CD8-positive, alpha-beta memory T cell (primary cell): ENCODE results near the gene PFN1. TPM values are rescaled to one million over a fixed set of nuclear protein-coding genes. Genes with fewer than 3 reads are reported as not detected.

ENCODE experiments used
- CTCF ChIA-PET: fragments of 350-600 bp; sonication (Branson Sonifier 250); formaldehyde crosslinking; loops from one replicate; lab custom pipeline; 2021; ENCODE audit warnings: antibody characterized with exemption; lab: Charles Lee
- POLR2A ChIA-PET: fragments of 350-600 bp; sonication (Branson Sonifier 250); formaldehyde crosslinking; loops from one replicate; lab custom pipeline; 2021; ENCODE audit warnings: antibody characterized with exemption; lab: Charles Lee
- DNase-seq, 5 donors: peaks; one replicate each; pipeline versions ENCODE4 v3.0.0 to v3.0.0-alpha.2; 2020 to 2022; ENCODE audit warnings: mixed read lengths in 1 of 5
- H3K27ac ChIP-seq: one replicate; pipeline ENCODE4 v1.7.0; 2013; ENCODE audit warnings: low read depth, mild to moderate bottlenecking, low read length, moderate library complexity
- H3K27me3 ChIP-seq: 2 replicates; pipeline ENCODE4 v1.7.0; 2013; ENCODE audit warnings: low read length, mild to moderate bottlenecking; ENCODE audit not compliant: insufficient read depth, poor library complexity, severe bottlenecking
- H3K36me3 ChIP-seq: 2 replicates; pipeline ENCODE4 v1.7.0; 2013; ENCODE audit warnings: mild to moderate bottlenecking, low read length, moderate library complexity; ENCODE audit not compliant: insufficient read depth
- H3K4me1 ChIP-seq: 2 replicates; pipeline ENCODE4 v1.7.0; 2013; ENCODE audit warnings: mild to moderate bottlenecking, low read length, moderate library complexity; ENCODE audit not compliant: insufficient read depth
- H3K4me3 ChIP-seq: 2 replicates; pipeline ENCODE4 v1.7.0; 2013; ENCODE audit warnings: mild to moderate bottlenecking, low read length
- H3K9me3 ChIP-seq: 2 replicates; pipeline ENCODE4 v1.7.0; 2013; ENCODE audit warnings: mild to moderate bottlenecking, low read length
- H3K27ac Mint-ChIP-seq, 8 donors: one replicate each; pipeline ENCODE4 v1.8.0; 2020 to 2021; ENCODE audit warnings: mixed read lengths in 8 of 8, mild to moderate bottlenecking in 6 of 8, inconsistent platforms in 3 of 8, moderate library complexity in 3 of 8
- H3K27me3 Mint-ChIP-seq, 2 donors: one replicate each; pipeline ENCODE4 v1.8.0; 2020 to 2021; ENCODE audit warnings: mixed read lengths in 2 of 2, mild to moderate bottlenecking in 1 of 2, moderate library complexity in 1 of 2
- H3K36me3 Mint-ChIP-seq, 3 donors: one replicate each; pipeline ENCODE4 v1.8.0; 2020 to 2021; ENCODE audit warnings: mixed read lengths in 3 of 3, inconsistent platforms in 1 of 3, mild to moderate bottlenecking in 1 of 3
- H3K4me1 Mint-ChIP-seq, 3 donors: one replicate each; pipeline ENCODE4 v1.8.0; 2020 to 2021; ENCODE audit warnings: mixed read lengths in 3 of 3, inconsistent platforms in 1 of 3, mild to moderate bottlenecking in 1 of 3
- H3K4me3 Mint-ChIP-seq, 7 donors: one replicate each; pipeline ENCODE4 v1.8.0; 2020 to 2021; ENCODE audit warnings: mixed read lengths in 7 of 7, mild to moderate bottlenecking in 6 of 7, moderate library complexity in 4 of 7, inconsistent platforms in 2 of 7
- H3K9me3 Mint-ChIP-seq, 5 donors: one replicate each; pipeline ENCODE4 v1.8.0; 2020 to 2022; ENCODE audit warnings: mixed read lengths in 5 of 5, mild to moderate bottlenecking in 3 of 5, moderate library complexity in 2 of 5, inconsistent platforms in 1 of 5
- polyA plus RNA-seq: library from polyadenylated mRNA; unstranded; fragments of 300-500 nt; fragmentation: Illumina TruSeq; gene quantifications from one replicate; pipeline ENCODE4 v1.2.3, GENCODE V29; 2021
- total RNA-seq, 2 experiments: library from RNA; stranded (reverse); gene quantifications; one replicate each; pipeline ENCODE4 v1.2.3, GENCODE V29; 2021

The PFN1 gene
- total RNA-seq, result 1,000 to 10,000 TPM; 1,826 to 1,841 TPM
- 2,601 TPM for polyA plus RNA-seq

GRCh38 chr17:4948166-4948930 is at the start of gene PFN1:
PFN1 (minus strand) TSS chr17:4948530; CDS start chr17:4948394, 136 bp downstream.
- Histone ChIP-seq H3K4me3 (peak within 1 kb of the TSS; percentile 97), H3K4me1 (peaks cover 42% of the 10 kb centered on the region), H3K9me3 (no peaks in the 10 kb centered on the region), H3K27me3 (no peaks in the 10 kb centered on the region), H3K36me3 (peaks cover 23% of the 10 kb centered on the region), H3K27ac (peak within 1 kb of the TSS; percentile 90)
- Mint-ChIP-seq H3K27me3 (peaks cover 0 to 5% of the 10 kb centered on the region in 2 donors), H3K27ac (peak within 1 kb of the TSS; percentile 92 to 100 (median 97)), H3K36me3 (peaks cover 7 to 40% (median 19%) of the 10 kb centered on the region in 3 donors), H3K4me1 (peaks cover 41 to 54% (median 52%) of the 10 kb centered on the region in 3 donors), H3K9me3 (no peaks in the 10 kb centered on the region), H3K4me3 (peak within 1 kb of the TSS; percentile 94 to 100 (median 97))
- ChIA-PET POLR2A (interaction anchor here (0.6 to 11.7 kb wide), 14 partner anchors 9 to 805 kb away, joined by 3 to 187 read pairs (median 3); partner anchors contain the start of genes C17orf107, CAMTA2, CHRNE and INCA1), CTCF (interaction anchor here (1.0 to 4.8 kb wide), 4 partner anchors 8 to 39 kb away, joined by 4 to 30 read pairs (median 6); partner anchors contain the start of genes RNF167, SLC25A11 and SPAG7)
- peak; percentile 84 to 94 (median 87) for DNase-seq

DNA sequence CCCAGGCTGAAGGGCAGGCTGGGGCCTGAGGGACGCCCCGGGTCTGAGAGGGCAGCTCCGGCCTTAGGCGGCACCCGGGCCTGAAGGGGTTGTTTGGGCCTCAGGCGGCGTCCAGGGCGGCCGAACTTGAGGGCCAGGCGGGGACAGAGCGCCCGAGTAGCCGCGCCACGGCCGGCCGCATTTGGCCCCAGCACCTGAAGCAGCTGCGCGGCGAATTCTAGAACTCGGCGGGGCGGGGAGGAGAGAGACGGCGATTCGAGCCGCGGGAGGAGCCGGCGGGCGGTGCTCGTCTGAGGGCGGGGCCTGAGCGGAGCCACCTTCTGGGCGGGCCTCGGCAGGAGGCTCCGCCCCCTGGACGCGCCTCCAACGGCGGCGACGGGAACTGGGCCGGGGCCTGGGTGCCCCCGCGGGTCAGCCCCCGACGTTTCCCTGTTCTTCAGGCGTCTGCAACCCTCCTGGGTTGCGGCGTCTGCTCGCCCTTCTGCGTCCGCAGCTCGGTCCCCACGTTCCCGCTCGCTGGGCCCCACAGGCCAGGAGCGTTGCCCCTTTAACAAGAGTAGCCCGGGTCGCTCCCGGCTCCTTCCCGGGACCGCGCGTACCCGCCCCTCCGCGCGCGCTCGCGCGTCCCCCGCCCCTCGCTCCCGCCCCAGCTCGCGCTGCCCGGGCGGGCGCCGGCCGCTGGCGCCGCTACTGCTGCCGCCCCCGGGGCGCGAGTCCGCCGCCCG is 49.1 kb upstream of the PFN1 start, which contains the start of the genes INCA1 and KIF1C:
Gene INCA1 (minus strand): TSS at position 221 of the 725 bp plus-strand sequence. CDS start 3,085 bp downstream, outside the sequence.
Gene KIF1C (plus strand): TSS at position 649 of the 725 bp plus-strand sequence. CDS start 2,297 bp downstream, outside the sequence.
- Histone ChIP-seq H3K4me1 (peaks cover 21% of the 10 kb centered on the region), H3K27ac (peak within 1 kb of the TSS; percentile 51), H3K4me3 (peak within 1 kb of the TSS; percentile 61), H3K36me3 (peaks cover 4% of the 10 kb centered on the region), H3K9me3 (no peaks in the 10 kb centered on the region), H3K27me3 (no peaks in the 10 kb centered on the region)
- Mint-ChIP-seq H3K27me3 (no peaks in the 10 kb centered on the region), H3K4me3 (peak within 1 kb of the TSS; percentile 80 to 88 (median 84)), H3K9me3 (no peaks in the 10 kb centered on the region), H3K36me3 (peaks cover 0 to 18% (median 0%) of the 10 kb centered on the region in 3 donors), H3K4me1 (peaks cover 18 to 33% (median 26%) of the 10 kb centered on the region in 3 donors), H3K27ac (peak within 1 kb of the TSS; percentile 75 to 95 (median 87))
- CTCF ChIA-PET, result interaction anchor here (1.0 to 1.9 kb wide), 11 partner anchors 8 to 95 kb away, joined by 3 to 7 read pairs (median 4); partner anchors contain the start of genes CHRNE, RNF167, SLC25A11 and SLC52A1
- peak; percentile 84 to 93 (median 91) for DNase-seq
- POLR2A ChIA-PET, result interaction anchor here (0.6 to 2.6 kb wide), 8 partner anchors 8 to 81 kb away, joined by 3 to 20 read pairs (median 6); partner anchors contain the start of genes CAMTA2, PFN1 and SPAG7

DNA sequence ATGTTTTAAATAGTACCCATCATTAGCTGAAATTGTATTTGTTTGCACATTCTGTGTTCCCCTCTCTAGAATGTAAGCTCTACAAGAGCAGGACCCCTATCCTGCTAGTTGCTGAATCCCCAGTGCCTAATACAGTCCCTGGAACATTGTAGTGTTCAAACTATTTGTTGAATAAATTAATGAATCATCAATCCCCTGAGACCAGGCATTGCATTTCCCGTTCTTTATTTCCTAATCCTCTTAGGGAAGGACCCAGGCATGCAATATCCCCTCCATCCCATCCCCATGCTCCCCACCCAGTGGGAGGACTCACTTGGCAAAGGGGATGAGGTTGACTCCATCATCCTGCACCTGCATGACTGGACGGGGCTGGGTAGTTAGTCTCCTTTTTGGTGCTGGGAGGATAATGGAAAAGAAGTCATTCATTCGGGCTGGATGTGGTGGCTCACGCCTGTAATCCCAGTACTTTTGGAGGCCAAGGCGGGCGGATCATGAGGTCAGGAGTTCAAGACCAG is 45.8 kb upstream of the PFN1 start:
- Histone ChIP-seq H3K9me3 (no peaks in the 10 kb centered on the region), H3K27ac (no peak overlapping the region), H3K36me3 (no peaks in the 10 kb centered on the region), H3K27me3 (no peaks in the 10 kb centered on the region), H3K4me3 (no peak overlapping the region), H3K4me1 (peaks cover 28% of the 10 kb centered on the region)
- peaks cover 17 to 31% (median 17%) of the 10 kb centered on the region in 3 donors for H3K4me1 Mint-ChIP-seq
- H3K36me3 Mint-ChIP-seq, result peaks cover 0 to 4% (median 0%) of the 10 kb centered on the region in 3 donors
- peak overlapping the region in 1 of 7 donors; percentile 84 for H3K4me3 Mint-ChIP-seq
- DNase-seq, result no peak
- no peak overlapping the region for H3K27ac Mint-ChIP-seq
- ChIA-PET POLR2A (interaction anchor here (0.6 kb wide), 1 partner anchor 1294 kb away, joined by 4 read pairs; no protein-coding TSS in a partner anchor), CTCF (no interaction called here)
- H3K9me3 Mint-ChIP-seq, result no peaks in the 10 kb centered on the region
- H3K27me3 Mint-ChIP-seq, result peaks cover 0 to under 1% of the 10 kb centered on the region in 2 donors

GRCh38 chr17:4987767-4988567 is 39.6 kb upstream of the PFN1 start:
- Histone ChIP-seq H3K9me3 (no peaks in the 10 kb centered on the region), H3K27ac (peak overlapping the region; percentile 88), H3K4me3 (peak overlapping the region; percentile 94), H3K4me1 (peaks cover 33% of the 10 kb centered on the region), H3K36me3 (no peaks in the 10 kb centered on the region), H3K27me3 (no peaks in the 10 kb centered on the region)
- peaks cover 0 to 24% (median 8%) of the 10 kb centered on the region in 3 donors for H3K36me3 Mint-ChIP-seq
- H3K27ac Mint-ChIP-seq, result peak overlapping the region; percentile 87 to 98 (median 95)
- DNase-seq, result peak in 1 of 5 donors; percentile 10
- ChIA-PET POLR2A (interaction anchor here (0.6 to 2.6 kb wide), 6 partner anchors 10 to 75 kb away, joined by 3 to 20 read pairs (median 5); partner anchors contain the start of genes INCA1, KIF1C, PFN1 and RNF167), CTCF (interaction anchor here (0.7 to 4.1 kb wide), 14 partner anchors 7 to 278 kb away, joined by 3 to 19 read pairs (median 4); partner anchors contain the start of genes RNF167, SLC25A11 and SPAG7)
- peaks cover 29 to 46% (median 42%) of the 10 kb centered on the region in 3 donors for H3K4me1 Mint-ChIP-seq
- peaks cover 0 to 1% of the 10 kb centered on the region in 2 donors for H3K27me3 Mint-ChIP-seq
- H3K9me3 Mint-ChIP-seq, result no peaks in the 10 kb centered on the region
- H3K4me3 Mint-ChIP-seq, result peak overlapping the region; percentile 91 to 96 (median 93)

DNA sequence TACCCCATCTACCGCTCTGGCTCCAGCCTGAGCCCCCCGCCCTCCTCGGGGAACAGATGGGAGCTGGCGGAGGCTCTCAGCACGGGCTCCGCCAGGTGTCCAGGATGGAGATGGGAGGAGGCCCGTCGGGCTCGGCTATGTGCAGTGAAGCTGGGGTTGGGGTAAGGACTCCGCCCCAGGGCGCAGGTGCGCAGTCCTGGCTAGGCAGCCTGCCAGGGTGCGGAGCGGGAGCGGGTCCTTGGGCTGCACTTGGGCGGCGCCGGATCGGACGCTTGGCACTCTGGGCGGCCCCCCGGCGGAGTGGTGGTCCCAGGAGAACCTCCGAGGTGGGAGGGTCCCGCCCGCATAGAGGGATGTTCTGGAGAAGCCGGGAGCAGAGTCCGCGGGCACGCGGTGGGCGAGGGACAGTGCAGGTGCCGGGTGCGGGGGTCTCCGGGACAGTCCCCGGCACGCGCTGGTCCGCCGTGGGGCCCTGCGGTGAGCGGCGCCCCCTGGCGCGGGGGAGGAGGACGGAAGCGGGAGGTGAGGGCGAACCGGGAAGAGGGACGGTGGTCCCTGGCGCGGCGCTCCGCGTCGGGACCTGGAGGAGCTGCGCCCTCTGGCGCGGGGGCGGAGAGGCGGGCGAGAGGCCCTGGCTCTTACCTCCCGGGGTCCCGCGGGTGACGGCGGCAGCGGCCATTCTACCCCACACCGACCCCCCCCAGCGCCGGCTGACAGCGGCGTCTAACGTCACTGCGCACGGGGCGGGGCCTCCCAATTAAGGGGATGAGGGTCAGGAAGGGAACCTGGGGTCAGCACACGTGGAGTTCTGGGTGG is 38.8 kb upstream of the PFN1 start, which contains the start of gene CAMTA2:
Gene CAMTA2 (minus strand): TSS at position 725 of the 816 bp plus-strand sequence. CDS start 1,453 bp downstream, outside the sequence.
- POLR2A ChIA-PET, result interaction anchor here (0.5 to 2.6 kb wide), 10 partner anchors 11 to 68 kb away, joined by 3 to 20 read pairs (median 3); partner anchors contain the start of genes INCA1, KIF1C, PFN1 and RNF167
- Histone ChIP-seq H3K4me3 (peak within 1 kb of the TSS; percentile 94), H3K27me3 (no peaks in the 10 kb centered on the region), H3K9me3 (no peaks in the 10 kb centered on the region), H3K27ac (peak within 1 kb of the TSS; percentile 88), H3K36me3 (no peaks in the 10 kb centered on the region), H3K4me1 (peaks cover 33% of the 10 kb centered on the region)
- Mint-ChIP-seq H3K27ac (peak within 1 kb of the TSS; percentile 87 to 98 (median 95)), H3K36me3 (peaks cover 0 to 32% (median 8%) of the 10 kb centered on the region in 3 donors), H3K4me1 (peaks cover 31 to 46% (median 42%) of the 10 kb centered on the region in 3 donors), H3K9me3 (no peaks in the 10 kb centered on the region), H3K27me3 (peaks cover 0 to 1% of the 10 kb centered on the region in 2 donors), H3K4me3 (peak within 1 kb of the TSS; percentile 91 to 96 (median 93))
- CTCF ChIA-PET, result interaction anchor here (0.7 to 4.1 kb wide), 17 partner anchors 7 to 277 kb away, joined by 3 to 19 read pairs (median 3); partner anchors contain the start of genes CHRNE, RNF167, SLC25A11 and SPAG7
- DNase-seq, result peak; percentile 80 to 92 (median 87)

DNA sequence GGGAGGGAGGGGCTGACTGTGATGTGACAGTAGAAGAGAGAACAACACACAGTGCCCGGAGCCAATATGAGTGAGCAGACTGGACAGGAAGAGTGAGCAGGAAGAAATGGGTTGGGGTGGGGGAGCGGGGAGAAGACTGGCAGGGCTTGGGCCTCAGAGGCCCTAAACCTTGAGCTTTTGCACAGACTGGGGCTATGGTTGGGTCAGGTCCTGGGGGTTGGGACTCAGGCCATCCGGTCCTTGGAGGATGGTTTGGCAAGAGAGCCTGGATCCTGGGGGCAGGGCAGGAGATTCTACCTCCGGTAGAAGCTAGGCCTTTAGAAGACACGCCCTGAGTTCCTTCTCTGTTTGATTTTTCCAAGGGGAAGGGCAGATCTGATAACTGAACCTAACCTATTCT is 38.1 kb upstream of the PFN1 start:
- H3K36me3 Mint-ChIP-seq, result peaks cover 0 to 40% (median 4%) of the 10 kb centered on the region in 3 donors
- H3K4me3 ChIP-seq, result peak overlapping the region; percentile 94
- H3K27me3 Mint-ChIP-seq, result peaks cover 0 to 1% of the 10 kb centered on the region in 2 donors
- H3K27me3 ChIP-seq, result no peaks in the 10 kb centered on the region
- H3K4me1 Mint-ChIP-seq, result peaks cover 31 to 46% (median 42%) of the 10 kb centered on the region in 3 donors
- no peaks in the 10 kb centered on the region for H3K9me3 Mint-ChIP-seq
- peaks cover 33% of the 10 kb centered on the region for H3K4me1 ChIP-seq
- H3K9me3 ChIP-seq, result no peaks in the 10 kb centered on the region
- peak in 1 of 5 donors; percentile 45 for DNase-seq
- H3K27ac ChIP-seq, result peak overlapping the region; percentile 88
- CTCF ChIA-PET, result interaction anchor here (0.7 to 3.3 kb wide), 9 partner anchors 9 to 83 kb away, joined by 3 to 18 read pairs (median 6); partner anchors contain the start of genes CHRNE, RNF167, SLC25A11 and SPAG7
- H3K36me3 ChIP-seq, result peaks cover under 1% of the 10 kb centered on the region
- POLR2A ChIA-PET, result interaction anchor here (0.6 to 2.6 kb wide), 6 partner anchors 11 to 69 kb away, joined by 3 to 20 read pairs (median 3); partner anchors contain the start of genes INCA1, KIF1C, PFN1 and RNF167
- peak overlapping the region; percentile 87 to 98 (median 91) for H3K27ac Mint-ChIP-seq
- H3K4me3 Mint-ChIP-seq, result peak overlapping the region; percentile 91 to 96 (median 93)
